ENCODE results near the gene COX4I1. TPM values are rescaled to one million over a fixed set of nuclear protein-coding genes. Genes with fewer than 3 reads are reported as not detected.

The COX4I1 gene
- 548 and 742 TPM in 2 replicates for total RNA-seq

- no peak for DNase-seq (ENCODE audit: extremely low read depth, low read depth, low spot score)
Measured at GRCh38 chr16:85799497-85800320, at the start of gene COX4I1, which contains the start of gene EMC8. COX4I1 (plus strand) TSS chr16:85799695; CDS start chr16:85801206, 1,511 bp downstream. EMC8 (minus strand) TSS chr16:85799544; CDS start chr16:85799295, 249 bp downstream.

GRCh38 chr16:85749771-85750145 is 49.7 kb upstream of the COX4I1 start:
- DNase-seq (ENCODE audit: extremely low read depth, low read depth, low spot score) = no peak

- DNase-seq (ENCODE audit: extremely low read depth, low read depth, low spot score) = no peak
Measured at GRCh38 chr16:85750146-85750826, 49.2 kb upstream of the COX4I1 start.

GRCh38 chr16:85750827-85751697 is 48.4 kb upstream of the COX4I1 start, which contains the start of gene C16orf74:
C16orf74 (minus strand) TSS chr16:85751096; CDS start chr16:85735217, 15,879 bp downstream.
- DNase-seq (ENCODE audit: extremely low read depth, low read depth, low spot score) = no peak

- DNase-seq (ENCODE audit: extremely low read depth, low read depth, low spot score) = peak; percentile 16
Measured at GRCh38 chr16:85751698-85752501, 47.6 kb upstream of the COX4I1 start.

- no peak for DNase-seq (ENCODE audit: extremely low read depth, low read depth, low spot score)
Measured at GRCh38 chr16:85752511-85753420, 46.7 kb upstream of the COX4I1 start.

- no peak for DNase-seq (ENCODE audit: extremely low read depth, low read depth, low spot score)
Measured at GRCh38 chr16:85753559-85753958, 45.9 kb upstream of the COX4I1 start.

GRCh38 chr16:85753976-85754375 is 45.5 kb upstream of the COX4I1 start:
- no peak for DNase-seq (ENCODE audit: extremely low read depth, low read depth, low spot score)

- no peak for DNase-seq (ENCODE audit: extremely low read depth, low read depth, low spot score)
Measured at GRCh38 chr16:85754413-85754812, 45.1 kb upstream of the COX4I1 start.

- no peak for DNase-seq (ENCODE audit: extremely low read depth, low read depth, low spot score)
Measured at GRCh38 chr16:85755929-85756768, 43.3 kb upstream of the COX4I1 start.

- DNase-seq (ENCODE audit: extremely low read depth, low read depth, low spot score) = no peak
Measured at GRCh38 chr16:85757341-85757822, 42.1 kb upstream of the COX4I1 start.

- DNase-seq (ENCODE audit: extremely low read depth, low read depth, low spot score) = no peak
Measured at GRCh38 chr16:85759136-85759535, 40.4 kb upstream of the COX4I1 start.

GRCh38 chr16:85759631-85760419 is 39.7 kb upstream of the COX4I1 start:
- DNase-seq (ENCODE audit: extremely low read depth, low read depth, low spot score) = no peak

- no peak for DNase-seq (ENCODE audit: extremely low read depth, low read depth, low spot score)
Measured at GRCh38 chr16:85761861-85762260, 37.6 kb upstream of the COX4I1 start.

GRCh38 chr16:85762970-85763369 is 36.5 kb upstream of the COX4I1 start:
- DNase-seq (ENCODE audit: extremely low read depth, low read depth, low spot score) = no peak

- no peak for DNase-seq (ENCODE audit: extremely low read depth, low read depth, low spot score)
Measured at GRCh38 chr16:85763616-85764015, 35.9 kb upstream of the COX4I1 start.

GRCh38 chr16:85765211-85765610 is 34.3 kb upstream of the COX4I1 start:
- no peak for DNase-seq (ENCODE audit: extremely low read depth, low read depth, low spot score)

All from glomerular endothelial cell (primary cell).